Common myeloid progenitor, CD34-positive (primary cell): Measurements from ENCODE around the gene PLXDC1.

ENCODE experiments used
- CTCF ChIA-PET: fragments of 350-600 bp; sonication (Branson Sonifier 250); formaldehyde crosslinking; loops from one replicate; lab custom pipeline; 2021; ENCODE audit warnings: antibody characterized with exemption; lab: Charles Lee
- POLR2A ChIA-PET: fragments of 350-600 bp; sonication (Branson Sonifier 250); formaldehyde crosslinking; loops from one replicate; lab custom pipeline; 2021; ENCODE audit warnings: antibody characterized with exemption; lab: Charles Lee
- DNase-seq, 3 donors: peaks; one replicate each; pipeline versions ENCODE4 v3.0.0 to v3.0.0-alpha.2; 2013
- H3K27ac ChIP-seq, 2 experiments: 1 replicate in 1 of 2; 2 replicates in 1 of 2; pipeline ENCODE4 v1.7.0; 2013; ENCODE audit warnings: inconsistent platforms in 2 of 2, low read length in 2 of 2, mild to moderate bottlenecking in 2 of 2, low read depth in 1 of 2, moderate library complexity in 1 of 2; ENCODE audit not compliant: severe bottlenecking in 2 of 2, insufficient read depth in 1 of 2, poor library complexity in 1 of 2
- H3K27me3 ChIP-seq, 5 experiments: replicated peaks in 2 of 5; 1 replicate in 3 of 5; 2 replicates in 2 of 5; pipeline versions ENCODE4 v1.6.1 to v1.7.0; 2013; ENCODE audit warnings: low read length in 4 of 5, mild to moderate bottlenecking in 2 of 5, moderate library complexity in 2 of 5, inconsistent platforms in 1 of 5; ENCODE audit not compliant: insufficient read depth in 5 of 5, control insufficient read depth in 4 of 5
- H3K36me3 ChIP-seq, 4 experiments: 1 replicate in 2 of 4; 2 replicates in 2 of 4; pipeline versions ENCODE4 v1.6.1 to v1.7.0; 2013; ENCODE audit warnings: low read length in 3 of 4, control low read depth in 1 of 4, mild to moderate bottlenecking in 1 of 4; ENCODE audit not compliant: control insufficient read depth in 4 of 4, insufficient read depth in 4 of 4
- H3K4me1 ChIP-seq, 4 experiments: 1 replicate in 3 of 4; 2 replicates in 1 of 4; pipeline versions ENCODE4 v1.6.1 to v1.7.1; 2013; ENCODE audit warnings: low read length in 3 of 4, mild to moderate bottlenecking in 3 of 4, control low read depth in 1 of 4, inconsistent platforms in 1 of 4, moderate library complexity in 1 of 4; ENCODE audit not compliant: control insufficient read depth in 4 of 4, insufficient read depth in 4 of 4; ENCODE audit errors: control extremely low read depth in 1 of 4
- H3K4me3 ChIP-seq, 7 experiments: 1 replicate in 4 of 7; 2 replicates in 3 of 7; pipeline versions ENCODE4 v1.5.1 to v1.7.0; 2013; ENCODE audit warnings: mild to moderate bottlenecking in 7 of 7, low read length in 6 of 7, moderate library complexity in 6 of 7, inconsistent platforms in 2 of 7, low read depth in 2 of 7, control low read depth in 1 of 7; ENCODE audit not compliant: insufficient read depth in 4 of 7, control insufficient read depth in 1 of 7; ENCODE audit errors: extremely low read depth in 1 of 7
- H3K9me3 ChIP-seq, 5 experiments: 1 replicate in 4 of 5; 2 replicates in 1 of 5; pipeline versions ENCODE4 v1.6.1 to v1.7.1; 2013; ENCODE audit warnings: low read length in 4 of 5, mild to moderate bottlenecking in 2 of 5, inconsistent platforms in 1 of 5, low read depth in 1 of 5, moderate library complexity in 1 of 5; ENCODE audit not compliant: control insufficient read depth in 4 of 5, insufficient read depth in 2 of 5; ENCODE audit errors: control extremely low read depth in 1 of 5
- WGBS: methylation state at CpG from one replicate; pipeline ENCODE4 v1.1.5; 2013; ENCODE audit not compliant: insufficient coverage; 5-methylcytosine and 5-hydroxymethylcytosine counted together

The PLXDC1 gene

GRCh38 chr17:39116224-39116623 lies 35.2 kb downstream of the PLXDC1 start:
- CTCF ChIA-PET: interaction anchor here (1.5 kb wide), 1 partner anchor 38 kb away, joined by 5 read pairs; no protein-coding TSS in a partner anchor
- H3K4me3 ChIP-seq: no peak overlapping the region
- no peak overlapping the region for H3K27ac ChIP-seq
- no peaks in the 10 kb centered on the region for H3K4me1 ChIP-seq
- H3K36me3 ChIP-seq: no peaks in the 10 kb centered on the region
- H3K9me3 ChIP-seq: no peaks in the 10 kb centered on the region
- 75% methylated on average over 2 of the region's 3 CpGs for WGBS
- peaks cover 0 to 15% (median 0%) of the 10 kb centered on the region in 5 experiments for H3K27me3 ChIP-seq
- POLR2A ChIA-PET: no interaction called here
- DNase-seq: no peak

DNA sequence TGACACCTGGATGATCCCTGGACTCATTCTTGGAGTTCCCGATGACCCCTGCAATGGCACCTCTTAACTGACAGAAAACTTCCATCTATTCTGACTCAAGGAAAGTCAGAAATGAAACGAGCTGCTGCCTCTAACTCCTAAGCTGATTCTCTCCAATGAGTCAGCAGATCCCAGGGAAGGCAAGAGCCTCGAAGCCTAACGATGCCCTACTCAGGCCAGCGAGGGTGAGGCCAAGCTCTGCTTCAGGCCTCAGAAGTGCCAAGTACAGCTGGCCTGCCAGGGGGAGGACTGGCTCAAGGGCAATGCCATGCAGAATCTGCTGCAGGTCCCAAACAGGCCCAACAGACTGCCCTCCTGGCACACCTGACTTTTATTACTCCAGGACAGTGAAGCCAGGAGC lies 36.3 kb downstream of the PLXDC1 start:
- DNase-seq: peak in 2 of 3 donors; percentile 23 to 29
- no peaks in the 10 kb centered on the region for H3K4me1 ChIP-seq
- H3K4me3 ChIP-seq: no peak overlapping the region
- no peaks in the 10 kb centered on the region for H3K36me3 ChIP-seq
- H3K27me3 ChIP-seq: peaks cover 0 to 22% (median 0%) of the 10 kb centered on the region in 5 experiments
- CTCF ChIA-PET: interaction anchor here (1.0 to 2.1 kb wide), 5 partner anchors 10 to 39 kb away, joined by 3 to 8 read pairs (median 5); no protein-coding TSS in a partner anchor
- 34% methylated on average over 5 of the region's 5 CpGs for WGBS
- POLR2A ChIA-PET: no interaction called here
- H3K9me3 ChIP-seq: no peaks in the 10 kb centered on the region
- no peak overlapping the region for H3K27ac ChIP-seq

DNA sequence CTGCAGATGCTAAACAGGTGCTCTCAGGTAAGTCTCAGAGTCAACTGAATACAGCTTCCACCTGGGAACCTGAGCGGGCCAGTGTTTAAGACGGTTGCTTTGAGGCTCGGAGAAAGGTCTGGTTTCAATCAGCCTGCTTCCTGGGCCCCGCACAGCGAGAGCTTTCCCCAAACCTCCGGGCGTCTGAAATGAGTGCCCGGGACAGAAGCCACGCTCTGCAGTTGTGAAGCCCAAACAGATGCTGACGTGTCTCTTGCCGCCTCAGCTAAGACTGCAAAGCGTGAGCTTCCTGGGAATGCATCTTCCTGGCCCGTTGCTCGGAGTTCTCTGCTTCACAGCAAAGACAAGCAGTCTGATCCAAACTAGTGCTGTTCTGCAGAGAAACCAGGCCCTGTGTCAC lies 36.7 kb downstream of the PLXDC1 start:
- Histone ChIP-seq H3K27me3 (peaks cover 0 to 22% (median 0%) of the 10 kb centered on the region in 5 experiments), H3K4me3 (no peak overlapping the region), H3K4me1 (no peaks in the 10 kb centered on the region), H3K27ac (no peak overlapping the region), H3K36me3 (no peaks in the 10 kb centered on the region), H3K9me3 (no peaks in the 10 kb centered on the region)
- ChIA-PET CTCF (interaction anchor here (1.0 to 2.1 kb wide), 5 partner anchors 9 to 39 kb away, joined by 3 to 8 read pairs (median 5); no protein-coding TSS in a partner anchor), POLR2A (no interaction called here)
- DNase-seq: no peak
- 96% methylated on average over 14 of the region's 14 CpGs for WGBS

DNA sequence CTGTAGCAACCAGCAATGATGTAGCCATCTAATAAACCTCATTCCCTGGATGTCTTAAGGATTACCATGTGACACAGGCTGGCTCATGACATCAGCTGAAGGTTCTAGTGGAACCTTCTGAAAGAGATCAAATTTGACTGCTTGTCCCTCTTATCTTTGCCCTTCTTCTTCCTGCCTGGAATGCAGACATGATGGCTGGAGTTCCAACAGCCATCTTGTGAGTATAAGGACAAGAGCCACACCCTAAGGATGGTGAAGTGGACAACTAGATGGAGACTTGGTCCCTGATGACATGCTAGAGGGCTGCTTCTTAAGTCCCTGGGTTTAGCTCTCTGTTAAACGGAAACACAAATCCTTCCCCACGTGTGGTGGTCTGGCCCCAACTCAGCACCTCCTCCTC lies 37.6 kb downstream of the PLXDC1 start:
- ChIA-PET POLR2A (no interaction called here), CTCF (interaction anchor here (1.3 to 2.1 kb wide), 2 partner anchors 8 to 11 kb away, joined by 6 to 8 read pairs; no protein-coding TSS in a partner anchor)
- no peak overlapping the region for H3K4me3 ChIP-seq
- H3K27ac ChIP-seq: no peak overlapping the region
- no peak for DNase-seq
- H3K27me3 ChIP-seq: peaks cover 0 to 26% (median 0%) of the 10 kb centered on the region in 5 experiments
- no peaks in the 10 kb centered on the region for H3K4me1 ChIP-seq
- H3K36me3 ChIP-seq: no peaks in the 10 kb centered on the region
- no peaks in the 10 kb centered on the region for H3K9me3 ChIP-seq
- 94% methylated on average over 2 of the region's 2 CpGs for WGBS

GRCh38 chr17:39110435-39111136 lies 40.9 kb downstream of the PLXDC1 start:
- Histone ChIP-seq H3K4me3 (no peak overlapping the region), H3K27ac (no peak overlapping the region), H3K4me1 (no peaks in the 10 kb centered on the region), H3K36me3 (no peaks in the 10 kb centered on the region), H3K9me3 (no peaks in the 10 kb centered on the region), H3K27me3 (peaks cover 0 to 48% (median under 1%) of the 10 kb centered on the region in 5 experiments)
- POLR2A ChIA-PET: no interaction called here
- WGBS: 78% methylated on average over 18 of the region's 19 CpGs
- CTCF ChIA-PET: no interaction called here
- no peak for DNase-seq

DNA sequence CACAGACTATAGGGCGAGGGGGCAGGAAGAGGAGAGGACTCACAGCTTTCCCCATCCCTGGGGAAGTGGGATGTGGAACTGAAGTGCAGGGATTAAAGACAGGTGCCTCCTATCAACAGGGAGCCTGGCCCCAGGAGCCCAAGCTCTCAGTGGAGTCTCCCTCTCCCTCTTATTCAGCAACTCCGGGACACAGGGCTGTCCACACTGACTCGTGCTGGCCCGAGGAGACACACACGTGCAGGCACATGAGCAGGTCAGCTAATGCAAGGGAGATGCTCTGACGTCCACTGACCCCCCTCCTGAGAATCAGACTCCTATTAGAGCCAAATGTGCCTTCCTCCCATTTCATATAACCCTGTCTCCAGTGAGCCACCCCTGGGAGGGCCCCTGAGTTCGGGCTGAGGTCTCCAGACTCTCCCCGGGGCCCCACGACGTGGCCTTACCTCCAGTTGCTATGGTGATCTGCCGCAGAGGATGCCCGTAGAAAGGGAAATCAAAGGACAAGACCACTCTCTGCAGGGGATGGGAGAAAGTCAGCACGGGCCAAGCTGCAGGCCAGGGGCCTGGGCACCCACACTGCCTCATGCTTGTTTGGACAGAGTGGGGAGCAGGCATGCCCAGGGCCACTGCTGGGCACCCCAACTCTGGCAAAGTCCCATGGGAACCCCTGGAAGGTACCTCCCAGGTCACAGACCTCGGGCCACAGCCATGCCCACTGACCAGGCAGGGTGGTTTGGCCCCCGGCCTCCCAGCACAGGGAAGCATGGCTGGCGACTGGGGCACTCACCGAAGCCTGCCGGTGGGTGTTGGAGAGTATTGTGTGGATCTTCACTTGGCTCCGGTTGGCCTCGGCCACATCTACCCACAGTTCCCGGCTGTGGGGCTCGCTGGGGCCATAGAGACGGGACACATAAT lies 42.7 kb downstream of the PLXDC1 start:
- Histone ChIP-seq H3K4me1 (no peaks in the 10 kb centered on the region), H3K4me3 (no peak overlapping the region), H3K27ac (no peak overlapping the region), H3K9me3 (no peaks in the 10 kb centered on the region), H3K36me3 (no peaks in the 10 kb centered on the region), H3K27me3 (peaks cover 0 to 58% (median 3%) of the 10 kb centered on the region in 5 experiments)
- 84% methylated on average over 18 of the region's 23 CpGs for WGBS
- DNase-seq: no peak
- ChIA-PET POLR2A (no interaction called here), CTCF (interaction anchor here (0.9 to 1.5 kb wide), 2 partner anchors 8 to 10 kb away, joined by 3 to 4 read pairs; no protein-coding TSS in a partner anchor)
